AG04450 (cell line): ENCODE results near the gene ACSL4. TPM values are rescaled to one million over a fixed set of nuclear protein-coding genes. Genes with fewer than 3 reads are reported as not detected.

Experiments used
- CTCF ChIA-PET: fragments of 300-600, 350-600 bp; formaldehyde crosslinking; extraction: SDS; loops from one replicate; lab custom pipeline; 2022; ENCODE audit warnings: antibody characterized with exemption, inconsistent platforms; lab: Charles Lee
- POLR2A ChIA-PET: fragments of 350-600 bp; formaldehyde crosslinking; extraction: SDS; loops from one replicate; lab custom pipeline; 2021; ENCODE audit warnings: antibody characterized with exemption, inconsistent platforms; lab: Yijun Ruan, JAX
- DNase-seq: peaks from one replicate; pipeline ENCODE4 v3.0.0-alpha.2; 2011; ENCODE audit warnings: low read depth, low spot score
- H3K27ac ChIP-seq: one replicate; pipeline ENCODE4 v1.5.1; 2012; ENCODE audit warnings: low read depth, low read length, control low read depth
- H3K27me3 ChIP-seq: one replicate; pipeline ENCODE4 v1.6.0; 2012; ENCODE audit warnings: low read length; ENCODE audit not compliant: control insufficient read depth, insufficient read depth
- H3K4me3 ChIP-seq: 2 replicates; pipeline ENCODE4 v1.5.1; 2011; ENCODE audit warnings: mild to moderate bottlenecking, low read depth, low read length, control low read depth
- H3K9me3 ChIP-seq: 2 replicates; pipeline ENCODE4 v1.5.1; 2012; ENCODE audit warnings: low read length; ENCODE audit not compliant: control insufficient read depth, insufficient read depth
- CTCF ChIP-seq: IDR thresholded peaks from 2 replicates; pipeline ENCODE4 v1.5.1; 2011; ENCODE audit warnings: low read depth, low read length, control low read depth, inconsistent platforms
- polyA plus RNA-seq: library from polyadenylated mRNA; depleted of rRNA; stranded (reverse); fragments of >200 nt; gene quantifications from 2 replicates; pipeline ENCODE4 v1.2.3, GENCODE V29; 2011

Gene ACSL4
- polyA plus RNA-seq, 1 experiment: 157 TPM

GRCh38 chrX:109696146-109696740, 36.8 kb downstream of the ACSL4 start:
- no peaks in the 10 kb centered on the region for H3K27me3 ChIP-seq
- H3K27ac ChIP-seq: no peak overlapping the region
- POLR2A ChIA-PET: no interaction called here
- no peak for DNase-seq
- H3K4me3 ChIP-seq: no peak overlapping the region
- TF ChIP-seq CTCF: no peak
- no peaks in the 10 kb centered on the region for H3K9me3 ChIP-seq
- CTCF ChIA-PET: interaction anchor here (0.9 to 2.6 kb wide), 3 partner anchors 33 to 195 kb away, joined by 3 to 12 read pairs (median 9); no protein-coding TSS in a partner anchor

- no peaks in the 10 kb centered on the region for H3K9me3 ChIP-seq
- H3K27me3 ChIP-seq: no peaks in the 10 kb centered on the region
- POLR2A ChIA-PET: no interaction called here
- no peak for TF ChIP-seq CTCF
- no peak overlapping the region for H3K27ac ChIP-seq
- H3K4me3 ChIP-seq: no peak overlapping the region
- no peak for DNase-seq
- CTCF ChIA-PET: interaction anchor here (0.9 to 2.6 kb wide), 3 partner anchors 32 to 195 kb away, joined by 3 to 12 read pairs (median 9); no protein-coding TSS in a partner anchor
Observed at GRCh38 chrX:109695637-109696036, 37.4 kb downstream of the ACSL4 start.

GRCh38 chrX:109691752-109692151, 41.3 kb downstream of the ACSL4 start:
- Histone ChIP-seq H3K27me3 (no peaks in the 10 kb centered on the region), H3K27ac (no peak overlapping the region), H3K9me3 (no peaks in the 10 kb centered on the region), H3K4me3 (no peak overlapping the region)
- no peak for TF ChIP-seq CTCF
- CTCF ChIA-PET: interaction anchor here (1.7 kb wide), 1 partner anchor 199 kb away, joined by 10 read pairs; no protein-coding TSS in a partner anchor
- POLR2A ChIA-PET: no interaction called here
- no peak for DNase-seq

GRCh38 chrX:109691277-109691676, 41.8 kb downstream of the ACSL4 start:
- Histone ChIP-seq H3K27me3 (no peaks in the 10 kb centered on the region), H3K27ac (no peak overlapping the region), H3K4me3 (no peak overlapping the region), H3K9me3 (no peaks in the 10 kb centered on the region)
- TF ChIP-seq CTCF: no peak
- ChIA-PET POLR2A (no interaction called here), CTCF (interaction anchor here (1.7 kb wide), 1 partner anchor 200 kb away, joined by 10 read pairs; no protein-coding TSS in a partner anchor)
- DNase-seq: no peak

GRCh38 chrX:109687903-109688302, 45.2 kb downstream of the ACSL4 start:
- Histone ChIP-seq H3K9me3 (no peaks in the 10 kb centered on the region), H3K27me3 (no peaks in the 10 kb centered on the region), H3K27ac (no peak overlapping the region), H3K4me3 (no peak overlapping the region)
- TF ChIP-seq CTCF: no peak
- ChIA-PET POLR2A (no interaction called here), CTCF (interaction anchor here (4.1 kb wide), 1 partner anchor 203 kb away, joined by 18 read pairs; no protein-coding TSS in a partner anchor)
- no peak for DNase-seq
